ENCODE measurements around the gene METTL22.

Gene METTL22

DNA sequence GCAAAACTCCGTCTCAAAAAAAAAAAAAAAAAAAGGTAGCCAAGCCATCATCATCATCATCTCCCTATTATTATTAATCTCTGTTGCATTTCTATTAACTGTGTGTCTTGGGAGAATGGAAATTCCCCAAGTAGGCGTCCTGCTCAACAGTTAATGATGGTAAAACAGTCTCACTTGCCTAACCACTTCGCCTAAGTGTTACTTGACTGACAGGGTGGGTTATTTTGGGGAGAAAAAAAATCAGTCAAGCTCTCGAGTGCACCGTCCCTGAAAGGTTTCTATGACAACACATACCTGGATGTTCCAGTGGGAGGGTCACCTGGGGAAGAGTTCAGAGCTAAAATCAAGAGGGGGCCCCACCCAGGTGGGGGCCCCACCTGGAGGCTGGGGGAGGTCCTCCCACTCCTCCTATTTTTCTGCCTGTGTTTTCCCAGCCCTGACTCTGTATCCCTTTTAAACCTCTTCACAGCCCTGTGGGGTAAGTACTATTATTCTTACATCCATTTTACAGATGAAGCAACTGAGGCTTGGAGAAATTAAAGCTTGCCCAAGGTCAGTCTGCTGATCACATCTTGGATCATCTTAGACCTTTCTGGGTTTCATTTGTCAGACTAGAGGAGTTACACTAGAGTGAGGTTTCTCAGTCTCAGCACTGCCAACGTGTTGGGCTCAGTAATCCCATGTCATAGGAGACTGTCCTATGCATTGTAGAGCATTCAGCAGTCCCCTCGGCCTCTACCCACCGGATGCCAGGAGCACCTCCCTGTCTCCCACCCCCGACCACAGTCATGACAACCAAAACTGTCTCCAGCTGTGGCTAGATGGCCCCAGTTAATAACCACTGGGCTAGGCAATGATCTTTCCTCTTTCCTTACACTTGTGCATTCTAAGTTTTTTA, 41.9 kb downstream of the METTL22 start:
- H4K20me1 ChIP-seq (ENCODE audit: insufficient read depth, low read length) = no peaks in the 10 kb centered on the region
- H3K27ac ChIP-seq (ENCODE audit: low read length) = no peak overlapping the region
- no peak for DNase-seq
- no peaks in the 10 kb centered on the region for H3K4me1 ChIP-seq (ENCODE audit: insufficient read depth, low read length)
- H2AFZ ChIP-seq (ENCODE audit: low read depth, low read length) = no peak overlapping the region
- TF ChIP-seq EZH2 (IDR thresholded peaks at IDR 0.05; ENCODE audit: borderline replicate concordance, low read depth, low read length, severe bottlenecking) = no peak
- no peak for ATAC-seq (ENCODE audit: insufficient read depth, low read depth)
- 0 out of 2 replicates have a peak, but pooled peaks cover 3% of the 10 kb centered on the region for H3K36me3 ChIP-seq (ENCODE audit: insufficient read depth, low read length)
- no peaks in the 10 kb centered on the region for H3K27me3 ChIP-seq (ENCODE audit: insufficient read depth, low read length, poor library complexity)
- H3K9me3 ChIP-seq (ENCODE audit: insufficient read depth, low read length, severe bottlenecking) = no peaks in the 10 kb centered on the region
- H3K9ac ChIP-seq (ENCODE audit: low read depth, low read length) = no peak overlapping the region
- no peaks in the 10 kb centered on the region for H3K79me2 ChIP-seq (ENCODE audit: insufficient read depth, low read length)
- no peak overlapping the region for H3K4me2 ChIP-seq (ENCODE audit: insufficient read depth, low read length)
- no peak overlapping the region for H3K4me3 ChIP-seq (ENCODE audit: low read depth in 1 of 2, low read length in 2 of 2)

GRCh38 chr16:8665529-8665928, 44.0 kb downstream of the METTL22 start:
- H3K27ac ChIP-seq (ENCODE audit: low read length) = no peak overlapping the region

DNA sequence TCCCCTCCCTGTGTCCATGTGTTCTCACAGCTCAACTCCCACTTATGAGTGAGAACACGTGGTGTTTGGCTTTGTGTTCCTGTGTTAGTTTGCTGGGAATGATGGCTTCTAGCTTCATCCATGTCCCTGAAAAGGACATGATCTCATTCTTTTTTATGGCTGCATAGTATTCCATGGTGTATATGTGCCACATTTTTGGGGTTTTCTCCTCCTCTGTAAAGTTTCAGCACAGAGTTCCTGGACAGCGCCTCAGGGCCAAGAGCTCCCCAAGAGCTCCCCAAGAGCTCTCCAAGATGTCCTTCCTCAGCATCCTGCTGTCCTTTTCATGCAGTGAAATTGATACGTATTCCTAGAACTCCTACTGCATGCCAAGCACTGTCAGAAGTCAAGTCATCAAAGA, 46.0 kb downstream of the METTL22 start:
- Histone ChIP-seq H3K79me2 (ENCODE audit: insufficient read depth, low read length) (no peaks in the 10 kb centered on the region), H3K4me2 (ENCODE audit: insufficient read depth, low read length) (no peak overlapping the region), H3K27ac (ENCODE audit: low read length) (no peak overlapping the region), H3K9me3 (ENCODE audit: insufficient read depth, low read length, severe bottlenecking) (no peaks in the 10 kb centered on the region), H3K4me1 (ENCODE audit: insufficient read depth, low read length) (no peaks in the 10 kb centered on the region), H3K4me3 (ENCODE audit: low read depth in 1 of 2, low read length in 2 of 2) (no peak overlapping the region), H4K20me1 (ENCODE audit: insufficient read depth, low read length) (no peaks in the 10 kb centered on the region), H3K27me3 (ENCODE audit: insufficient read depth, low read length, poor library complexity) (no peaks in the 10 kb centered on the region), H3K9ac (ENCODE audit: low read depth, low read length) (no peak overlapping the region), H2AFZ (ENCODE audit: low read depth, low read length) (no peak overlapping the region), H3K36me3 (ENCODE audit: insufficient read depth, low read length) (0 out of 2 replicates have a peak, but pooled peaks cover 3% of the 10 kb centered on the region)
- TF ChIP-seq EZH2 (IDR thresholded peaks at IDR 0.05; ENCODE audit: borderline replicate concordance, low read depth, low read length, severe bottlenecking) (no peak), CTCF (IDR thresholded peaks at IDR 0.05; ENCODE audit: borderline replicate concordance, extremely low read depth, low read length, poor library complexity, severe bottlenecking) (no peak)
- DNase-seq = no peak
- no peak for ATAC-seq (ENCODE audit: insufficient read depth, low read depth)

More at GRCh38 chr16:8665529-8665928, 44.0 kb downstream of the METTL22 start:
- Histone ChIP-seq H4K20me1 (ENCODE audit: insufficient read depth, low read length) (no peaks in the 10 kb centered on the region), H3K9ac (ENCODE audit: low read depth, low read length) (no peak overlapping the region), H3K9me3 (ENCODE audit: insufficient read depth, low read length, severe bottlenecking) (no peaks in the 10 kb centered on the region), H3K4me3 (ENCODE audit: low read depth in 1 of 2, low read length in 2 of 2) (no peak overlapping the region), H3K27me3 (ENCODE audit: insufficient read depth, low read length, poor library complexity) (no peaks in the 10 kb centered on the region), H3K4me1 (ENCODE audit: insufficient read depth, low read length) (no peaks in the 10 kb centered on the region), H3K36me3 (ENCODE audit: insufficient read depth, low read length) (0 out of 2 replicates have a peak, but pooled peaks cover 3% of the 10 kb centered on the region), H3K79me2 (ENCODE audit: insufficient read depth, low read length) (no peaks in the 10 kb centered on the region), H3K4me2 (ENCODE audit: insufficient read depth, low read length) (no peak overlapping the region), H2AFZ (ENCODE audit: low read depth, low read length) (no peak overlapping the region)
- TF ChIP-seq CTCF (IDR thresholded peaks at IDR 0.05; ENCODE audit: borderline replicate concordance, extremely low read depth, low read length, poor library complexity, severe bottlenecking) (no peak), EZH2 (IDR thresholded peaks at IDR 0.05; ENCODE audit: borderline replicate concordance, low read depth, low read length, severe bottlenecking) (no peak)
- no peak for ATAC-seq (ENCODE audit: insufficient read depth, low read depth)
- DNase-seq = no peak

- Histone ChIP-seq H3K4me1 (ENCODE audit: insufficient read depth, low read length) (no peaks in the 10 kb centered on the region), H3K9ac (ENCODE audit: low read depth, low read length) (no peak overlapping the region), H3K9me3 (ENCODE audit: insufficient read depth, low read length, severe bottlenecking) (no peaks in the 10 kb centered on the region), H3K4me3 (ENCODE audit: low read depth in 1 of 2, low read length in 2 of 2) (no peak overlapping the region), H3K27me3 (ENCODE audit: insufficient read depth, low read length, poor library complexity) (no peaks in the 10 kb centered on the region), H3K4me2 (ENCODE audit: insufficient read depth, low read length) (no peak overlapping the region), H3K36me3 (ENCODE audit: insufficient read depth, low read length) (0 out of 2 replicates have a peak, but pooled peaks cover 3% of the 10 kb centered on the region), H3K27ac (ENCODE audit: low read length) (no peak overlapping the region), H3K79me2 (ENCODE audit: insufficient read depth, low read length) (no peaks in the 10 kb centered on the region), H4K20me1 (ENCODE audit: insufficient read depth, low read length) (no peaks in the 10 kb centered on the region), H2AFZ (ENCODE audit: low read depth, low read length) (no peak overlapping the region)
- no peak for TF ChIP-seq EZH2 (IDR thresholded peaks at IDR 0.05; ENCODE audit: borderline replicate concordance, low read depth, low read length, severe bottlenecking)
- no peak for TF ChIP-seq CTCF (IDR thresholded peaks at IDR 0.05; ENCODE audit: borderline replicate concordance, extremely low read depth, low read length, poor library complexity, severe bottlenecking)
- ATAC-seq (ENCODE audit: insufficient read depth, low read depth) = no peak
- no peak for DNase-seq
Observed at GRCh38 chr16:8668113-8668512, 46.6 kb downstream of the METTL22 start.

Measured in DND-41 (cell line).